GM06990 (cell line): ENCODE results near the gene RNF145.

Experiments used
- DNase-seq: peaks from one replicate; pipeline ENCODE4 v3.0.0-alpha.2; 2011; ENCODE audit not compliant: insufficient read length; ENCODE audit errors: extremely low read depth
- H3K27me3 ChIP-seq: replicated peaks from 2 replicates; pipeline ENCODE4 v1.6.0; 2011; ENCODE audit warnings: low read length; ENCODE audit not compliant: control insufficient read depth, insufficient read depth
- H3K36me3 ChIP-seq: 2 replicates; pipeline ENCODE4 v1.5.1; 2011; ENCODE audit warnings: low read length; ENCODE audit not compliant: control insufficient read depth, insufficient read depth
- H3K4me3 ChIP-seq: replicated peaks from 2 replicates; pipeline ENCODE4 v1.5.1; 2011; ENCODE audit warnings: low read depth, mild to moderate bottlenecking, control low read depth, low read length
- CTCF ChIP-seq: IDR thresholded peaks from 2 replicates; pipeline ENCODE4 v1.5.1; 2011; ENCODE audit warnings: low read length, control low read depth, mild to moderate bottlenecking, inconsistent platforms; ENCODE audit not compliant: insufficient read depth, poor library complexity, severe bottlenecking

Gene RNF145

GRCh38 chr5:159206368-159206767 lies 3.0 kb downstream of the RNF145 start:
- Histone ChIP-seq H3K4me3 (peak overlapping the region; percentile 87), H3K36me3 (no peaks in the 10 kb centered on the region; the same call in 1 of the 2 replicates)

GRCh38 chr5:159203351-159203750 lies 6.0 kb downstream of the RNF145 start:
- Histone ChIP-seq H3K27me3 (no peaks in the 10 kb centered on the region), H3K4me3 (no peak overlapping the region), H3K36me3 (no peaks in the 10 kb centered on the region; the same call in 1 of the 2 replicates)
- TF ChIP-seq CTCF, result no peak
- DNase-seq, result no peak

More at GRCh38 chr5:159206368-159206767, 3.0 kb downstream of the RNF145 start:
- TF ChIP-seq CTCF, result no peak
- no peak for DNase-seq
- H3K27me3 ChIP-seq, result no peaks in the 10 kb centered on the region

- no peaks in the 10 kb centered on the region; the same call in 1 of the 2 replicates for H3K36me3 ChIP-seq
- no peaks in the 10 kb centered on the region for H3K27me3 ChIP-seq
- no peak for TF ChIP-seq CTCF
- no peak overlapping the region for H3K4me3 ChIP-seq
- DNase-seq, result no peak
Observed at GRCh38 chr5:159202151-159202550, 7.2 kb downstream of the RNF145 start.

GRCh38 chr5:159199780-159200179 lies 9.6 kb downstream of the RNF145 start:
- Histone ChIP-seq H3K36me3 (no peaks in the 10 kb centered on the region; the same call in 1 of the 2 replicates), H3K27me3 (no peaks in the 10 kb centered on the region), H3K4me3 (no peak overlapping the region)
- no peak for DNase-seq
- no peak for TF ChIP-seq CTCF

- no peak for TF ChIP-seq CTCF
- DNase-seq, result no peak
- no peaks in the 10 kb centered on the region for H3K27me3 ChIP-seq
- H3K4me3 ChIP-seq, result no peak overlapping the region
- no peaks in the 10 kb centered on the region; the same call in 1 of the 2 replicates for H3K36me3 ChIP-seq
Observed at GRCh38 chr5:159199225-159199624, 10.1 kb downstream of the RNF145 start.
